Testis (tissue), 3 donors: ENCODE data around the gene ZFYVE28. TPM values are rescaled to one million over a fixed set of nuclear protein-coding genes. Genes with fewer than 3 reads are reported as not detected.

Experiments used
- DNase-seq: peaks from one replicate; pipeline ENCODE4 v3.0.0-alpha.2; 2019
- H3K27ac ChIP-seq, 2 donors: fragments of 200-600 bp; sonication (generic); one replicate each; pipeline ENCODE4 v1.5.1; 2019
- H3K27me3 ChIP-seq: fragments of 200-600 bp; sonication (generic); one replicate; pipeline ENCODE4 v1.5.1; 2019
- H3K36me3 ChIP-seq: fragments of 200-600 bp; sonication (generic); one replicate; pipeline ENCODE4 v1.5.1; 2017; ENCODE audit warnings: low read depth; ENCODE audit errors: missing control alignments
- H3K4me1 ChIP-seq: fragments of 200-600 bp; sonication (generic); one replicate; pipeline ENCODE4 v1.5.1; 2019
- H3K4me3 ChIP-seq, 2 donors: fragments of 200-600 bp; sonication (generic); one replicate each; pipeline ENCODE4 v1.5.1; 2017 to 2019
- H3K9me3 ChIP-seq: fragments of 200-600 bp; sonication (generic); one replicate; pipeline ENCODE4 v1.5.1; 2017
- POLR2A ChIP-seq: fragments of 450-650 bp; IDR thresholded peaks from one replicate; pipeline ENCODE4 v1.6.1; 2017; ENCODE audit warnings: antibody characterized with exemption, mild to moderate bottlenecking, moderate library complexity
- WGBS, 2 donors: methylation state at CpG; one replicate each; pipeline ENCODE4 v1.1.5; 2018; 5-methylcytosine and 5-hydroxymethylcytosine counted together
- intact Hi-C: fragments of 100-400 bp; cut with DNase I; formaldehyde crosslinking; loops from one replicate; pipeline ENCODE4 v1.15.1; 2023; ENCODE audit warnings: low total_unique reads
- polyA plus RNA-seq: library from polyadenylated mRNA; stranded (reverse); fragments of 350-450 nt; fragmentation: Illumina TruSeq; extraction: RNeasy Lipid Tissue Mini Kit (QIAGEN cat#74804); gene quantifications from one replicate; pipeline ENCODE4 v1.2.3, GENCODE V29; 2014; ENCODE audit warnings: low read depth, low replicate concordance; ENCODE audit not compliant: insufficient read depth
- total RNA-seq, 2 donors: library from RNA; depleted of rRNA; stranded (reverse); fragments of >200 nt; gene quantifications; one replicate each; pipeline ENCODE4 v1.2.3, GENCODE V29; 2016
- TF ChIP-seq, protein P1 (sequence below), 3 experiments: fragments of 450-650 bp in 2 of 3; fragments of 200-600 bp in 1 of 3; sonication (generic) in 1 of 3; IDR thresholded peaks; one replicate each; pipeline ENCODE4 v1.5.1; 2016 to 2019; ENCODE audit warnings: antibody characterized with exemption in 3 of 3, mild to moderate bottlenecking in 2 of 3, moderate library complexity in 1 of 3

Gene ZFYVE28
- total and polyA plus RNA-seq, 3 donors from 2014 or later: 14.7 to 55.3 (median 40.5) TPM

DNA sequence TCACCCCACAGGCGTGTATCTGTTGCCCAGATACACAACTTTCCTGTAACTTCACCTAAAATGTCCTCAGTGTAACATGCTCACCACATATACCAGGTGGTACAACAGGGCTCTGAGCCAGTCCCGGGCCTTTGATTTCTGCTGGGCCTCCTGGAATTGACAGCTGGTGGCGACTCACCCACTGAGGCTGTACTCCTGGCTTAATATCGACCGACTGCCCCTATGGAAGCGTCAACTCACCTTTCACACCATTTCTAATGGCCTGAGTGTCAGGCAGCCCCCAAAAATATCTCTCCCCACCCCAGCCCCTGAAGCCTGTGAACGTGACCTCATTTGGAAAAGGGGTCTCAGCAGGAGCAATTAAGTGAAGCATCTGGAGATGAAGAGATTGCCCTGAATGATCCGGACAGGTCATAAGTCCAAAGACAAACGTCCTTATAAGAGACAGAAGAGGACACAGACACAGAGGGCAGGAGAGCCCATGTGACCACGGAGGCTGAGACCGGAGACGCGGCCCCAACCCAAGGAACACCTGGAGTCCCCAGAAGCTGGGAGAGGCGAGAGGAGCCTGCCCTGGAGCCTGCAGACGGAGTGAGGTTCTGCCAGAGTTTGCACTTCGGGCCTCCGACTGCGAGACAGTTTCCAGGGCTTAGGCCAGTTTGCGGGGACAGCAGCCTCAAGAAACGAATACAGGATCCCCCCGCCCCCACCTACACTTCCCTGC, 144.0 kb downstream of the ZFYVE28 start:
- WGBS, 2 donors: 84 to 88% methylated on average over 20 to 21 of the region's 21 CpGs
- intact Hi-C loops: no loop called here
- Histone ChIP-seq H3K4me3 (no peak overlapping the region), H3K27ac (no peak overlapping the region), H3K36me3 (no peaks in the 10 kb centered on the region), H3K9me3 (no peaks in the 10 kb centered on the region), H3K27me3 (no peaks in the 10 kb centered on the region), H3K4me1 (peaks cover 12% of the 10 kb centered on the region)
- DNase-seq: no peak
- no peak for TF ChIP-seq POLR2A
- TF ChIP-seq, protein P1, sequence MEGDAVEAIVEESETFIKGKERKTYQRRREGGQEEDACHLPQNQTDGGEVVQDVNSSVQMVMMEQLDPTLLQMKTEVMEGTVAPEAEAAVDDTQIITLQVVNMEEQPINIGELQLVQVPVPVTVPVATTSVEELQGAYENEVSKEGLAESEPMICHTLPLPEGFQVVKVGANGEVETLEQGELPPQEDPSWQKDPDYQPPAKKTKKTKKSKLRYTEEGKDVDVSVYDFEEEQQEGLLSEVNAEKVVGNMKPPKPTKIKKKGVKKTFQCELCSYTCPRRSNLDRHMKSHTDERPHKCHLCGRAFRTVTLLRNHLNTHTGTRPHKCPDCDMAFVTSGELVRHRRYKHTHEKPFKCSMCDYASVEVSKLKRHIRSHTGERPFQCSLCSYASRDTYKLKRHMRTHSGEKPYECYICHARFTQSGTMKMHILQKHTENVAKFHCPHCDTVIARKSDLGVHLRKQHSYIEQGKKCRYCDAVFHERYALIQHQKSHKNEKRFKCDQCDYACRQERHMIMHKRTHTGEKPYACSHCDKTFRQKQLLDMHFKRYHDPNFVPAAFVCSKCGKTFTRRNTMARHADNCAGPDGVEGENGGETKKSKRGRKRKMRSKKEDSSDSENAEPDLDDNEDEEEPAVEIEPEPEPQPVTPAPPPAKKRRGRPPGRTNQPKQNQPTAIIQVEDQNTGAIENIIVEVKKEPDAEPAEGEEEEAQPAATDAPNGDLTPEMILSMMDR (IDR thresholded peaks at IDR 0.05): no peak

DNA sequence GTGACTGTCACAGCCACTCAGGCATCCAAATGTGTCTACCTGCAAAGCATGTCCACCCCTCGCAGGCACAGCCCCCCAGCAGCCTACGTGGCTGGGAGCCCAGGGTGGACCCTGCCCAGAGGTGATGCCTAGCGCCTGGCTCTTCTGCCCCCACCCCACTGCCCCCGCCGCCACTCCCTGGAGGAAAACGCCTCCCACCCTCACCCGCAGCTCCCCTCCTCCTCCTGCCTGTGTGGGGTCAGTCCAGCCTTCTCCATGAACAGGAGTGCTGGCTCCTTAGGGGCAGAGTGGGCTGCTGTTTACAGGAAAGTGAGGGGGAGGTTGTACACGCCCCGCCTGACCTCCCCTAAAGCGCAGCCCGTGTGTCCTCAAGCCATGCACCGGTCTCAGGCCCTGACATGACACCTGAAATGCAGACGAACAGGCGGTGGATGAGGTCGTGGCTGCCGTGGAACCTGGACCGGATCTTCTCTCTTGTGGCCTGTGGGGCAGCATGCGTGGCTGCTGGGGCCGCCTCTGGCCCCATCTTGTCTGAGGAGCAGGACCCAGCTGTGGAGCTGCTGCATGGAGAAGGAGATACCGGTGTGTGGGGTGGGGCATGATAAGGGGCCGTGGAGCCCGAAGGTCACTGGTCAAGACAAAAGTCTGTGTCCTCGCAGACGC, 144.7 kb downstream of the ZFYVE28 start:
- Histone ChIP-seq H3K36me3 (no peaks in the 10 kb centered on the region), H3K27me3 (no peaks in the 10 kb centered on the region), H3K9me3 (no peaks in the 10 kb centered on the region), H3K27ac (no peak overlapping the region), H3K4me1 (peaks cover 12% of the 10 kb centered on the region), H3K4me3 (no peak overlapping the region)
- no peak for DNase-seq
- 68 to 82% methylated on average over 16 to 24 of the region's 24 CpGs for WGBS, 2 donors
- TF ChIP-seq, protein P1 (IDR thresholded peaks at IDR 0.05): no peak
- TF ChIP-seq POLR2A: no peak
- intact Hi-C loops: no loop called here

DNA sequence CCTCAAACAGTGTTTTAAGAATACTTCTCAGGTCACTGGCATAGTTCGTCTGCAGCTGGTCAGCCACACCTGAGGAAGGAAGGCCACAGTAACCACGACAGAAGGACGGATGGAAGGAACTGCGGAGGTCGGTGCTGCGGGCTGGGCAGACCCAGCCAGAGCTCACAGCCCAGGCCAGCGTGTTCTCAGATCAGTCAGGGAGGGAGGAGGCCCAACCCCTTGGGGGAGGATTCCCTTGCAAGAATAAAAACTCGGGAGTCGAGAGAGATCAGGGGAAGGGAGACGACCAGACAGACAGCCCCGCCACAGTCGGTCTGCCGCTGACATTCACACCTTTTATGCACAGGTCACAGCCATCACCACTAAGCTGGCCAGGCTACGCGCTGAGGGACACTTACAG, 145.2 kb downstream of the ZFYVE28 start:
- H3K4me3 ChIP-seq: no peak overlapping the region
- no peaks in the 10 kb centered on the region for H3K9me3 ChIP-seq
- H3K36me3 ChIP-seq: no peaks in the 10 kb centered on the region
- H3K27ac ChIP-seq: no peak overlapping the region
- TF ChIP-seq, protein P1 (IDR thresholded peaks at IDR 0.05): no peak
- TF ChIP-seq POLR2A: no peak
- intact Hi-C loops: no loop called here
- H3K4me1 ChIP-seq: peaks cover 12% of the 10 kb centered on the region
- DNase-seq: peak; percentile 73
- 54 to 70% methylated on average over 14 to 15 of the region's 15 CpGs for WGBS, 2 donors
- no peaks in the 10 kb centered on the region for H3K27me3 ChIP-seq

DNA sequence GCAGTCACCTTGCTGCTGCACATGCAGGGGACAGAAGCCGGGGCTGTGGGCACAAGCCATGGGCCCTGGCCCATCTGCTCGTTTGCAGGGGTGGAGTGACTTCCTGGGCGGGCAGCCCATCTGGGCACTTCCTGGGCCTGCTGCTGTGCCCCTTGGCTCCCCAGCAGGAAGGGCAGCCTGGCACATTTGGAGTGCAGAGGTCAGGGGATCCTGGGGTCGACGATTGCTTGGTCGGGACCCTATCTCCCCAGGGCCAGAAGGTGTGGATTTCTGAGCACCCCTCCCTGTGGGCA, 145.7 kb downstream of the ZFYVE28 start:
- Histone ChIP-seq H3K4me3 (no peak overlapping the region), H3K4me1 (peaks cover 12% of the 10 kb centered on the region), H3K27ac (no peak overlapping the region), H3K36me3 (no peaks in the 10 kb centered on the region), H3K27me3 (no peaks in the 10 kb centered on the region), H3K9me3 (no peaks in the 10 kb centered on the region)
- intact Hi-C loops: no loop called here
- DNase-seq: no peak
- WGBS, 2 donors: 67 to 77% methylated on average over 5 to 6 of the region's 6 CpGs
- TF ChIP-seq, protein P1 (IDR thresholded peaks at IDR 0.05): no peak
- TF ChIP-seq POLR2A: no peak
